Neural progenitor cell (in vitro differentiated cells): Measurements from ENCODE around the gene FSTL5. TPM values are rescaled to one million over a fixed set of nuclear protein-coding genes. Genes with fewer than 3 reads are reported as not detected.

Experiments
- DNase-seq: peaks from one replicate; pipeline ENCODE4 v3.0.0-alpha.2; 2016; ENCODE audit warnings: low spot score
- H2AFZ ChIP-seq: fragments of 200-600 bp; sonication (generic); replicated peaks from 2 replicates; pipeline ENCODE4 v1.6.1; 2016; ENCODE audit warnings: antibody characterized with exemption
- H3F3A ChIP-seq: fragments of 200-600 bp; sonication (generic); 2 replicates; pipeline ENCODE4 v1.6.1; 2016; ENCODE audit warnings: antibody characterized with exemption, low read depth
- H3K27ac ChIP-seq: fragments of 200-600 bp; sonication (generic); 2 replicates; pipeline ENCODE4 v1.5.1; 2016; ENCODE audit warnings: mild to moderate bottlenecking
- H3K27me3 ChIP-seq: fragments of 200-600 bp; sonication (generic); 2 replicates; pipeline ENCODE4 v1.6.1; 2016; ENCODE audit warnings: mild to moderate bottlenecking, moderate library complexity
- H3K36me3 ChIP-seq: fragments of 200-600 bp; sonication (generic); 2 replicates; pipeline ENCODE4 v1.5.1; 2016
- H3K4me1 ChIP-seq: fragments of 200-600 bp; sonication (generic); 2 replicates; pipeline ENCODE4 v1.6.1; 2016; ENCODE audit warnings: mixed run types
- H3K4me2 ChIP-seq: fragments of 200-600 bp; sonication (generic); 2 replicates; pipeline ENCODE4 v1.6.1; 2016
- H3K4me3 ChIP-seq: fragments of 200-600 bp; sonication (generic); 2 replicates; pipeline ENCODE4 v1.5.1; 2016
- H3K79me2 ChIP-seq: fragments of 200-600 bp; sonication (generic); 2 replicates; pipeline ENCODE4 v1.6.1; 2016; ENCODE audit warnings: low read depth
- H3K9ac ChIP-seq: fragments of 200-600 bp; sonication (generic); 2 replicates; pipeline ENCODE4 v1.6.1; 2016
- H3K9me3 ChIP-seq: fragments of 200-600 bp; sonication (generic); 2 replicates; pipeline ENCODE4 v1.5.1; 2016; ENCODE audit warnings: low read depth
- H4K20me1 ChIP-seq: fragments of 200-600 bp; sonication (generic); 2 replicates; pipeline ENCODE4 v1.6.1; 2016; ENCODE audit warnings: low read depth
- H3K27ac Mint-ChIP-seq: 3 replicates; pipeline ENCODE4 v1.8.0; 2021; ENCODE audit warnings: mixed read lengths
- H3K27me3 Mint-ChIP-seq: 2 replicates; pipeline ENCODE4 v1.8.0; 2022; ENCODE audit warnings: low read depth, mild to moderate bottlenecking, inconsistent platforms, moderate library complexity, mixed read lengths; ENCODE audit not compliant: insufficient read depth
- H3K36me3 Mint-ChIP-seq: 3 replicates; pipeline ENCODE4 v1.8.0; 2021; ENCODE audit warnings: mixed read lengths
- H3K4me1 Mint-ChIP-seq: 3 replicates; pipeline ENCODE4 v1.8.0; 2021; ENCODE audit warnings: mixed read lengths
- H3K4me3 Mint-ChIP-seq: 3 replicates; pipeline ENCODE4 v1.8.0; 2021; ENCODE audit warnings: mild to moderate bottlenecking, moderate library complexity, mixed read lengths
- H3K9me3 Mint-ChIP-seq: 3 replicates; pipeline ENCODE4 v1.8.0; 2020; ENCODE audit warnings: mixed read lengths
- CTCF ChIP-seq: fragments of 200-600 bp; sonication (generic); IDR thresholded peaks from 2 replicates; pipeline ENCODE4 v1.5.1; 2017; ENCODE audit warnings: antibody characterized with exemption, mild to moderate bottlenecking
- EZH2 ChIP-seq: fragments of 200-600 bp; sonication (generic); IDR thresholded peaks from 2 replicates; pipeline ENCODE4 v1.6.1; 2017; ENCODE audit warnings: antibody characterized with exemption, mild to moderate bottlenecking, moderate library complexity
- EZH2phosphoT487 ChIP-seq: fragments of 200-600 bp; sonication (generic); IDR thresholded peaks from 2 replicates; pipeline ENCODE4 v1.6.1; 2017; ENCODE audit warnings: antibody characterized with exemption
- total RNA-seq: library from RNA; depleted of rRNA; stranded (reverse); fragments of >200 nt; gene quantifications from 2 replicates; pipeline ENCODE4 v1.2.3, GENCODE V29; 2015; ENCODE audit warnings: low replicate concordance

FSTL5 gene
- total RNA-seq, 1 donor from 2014 or later = not detected

- H3K79me2 ChIP-seq = no peaks in the 10 kb centered on the region
- no peaks in the 10 kb centered on the region for H3K36me3 Mint-ChIP-seq
- H3K4me3 ChIP-seq = no peak overlapping the region
- no peaks in the 10 kb centered on the region for H3K9me3 Mint-ChIP-seq
- H3K9me3 ChIP-seq = no peaks in the 10 kb centered on the region
- no peak overlapping the region for H2AFZ ChIP-seq
- H3K4me1 ChIP-seq = no peaks in the 10 kb centered on the region
- H4K20me1 ChIP-seq = no peaks in the 10 kb centered on the region
- H3K4me3 Mint-ChIP-seq = no peak overlapping the region
- no peak overlapping the region for H3K27ac Mint-ChIP-seq
- no peaks in the 10 kb centered on the region for H3F3A ChIP-seq
- H3K36me3 ChIP-seq = no peaks in the 10 kb centered on the region
- no peak overlapping the region for H3K4me2 ChIP-seq
- no peaks in the 10 kb centered on the region for H3K27me3 Mint-ChIP-seq
- no peaks in the 10 kb centered on the region for H3K4me1 Mint-ChIP-seq
- no peaks in the 10 kb centered on the region for H3K27me3 ChIP-seq
- DNase-seq = no peak
- TF ChIP-seq EZH2 (no peak), EZH2phosphoT487 (no peak), CTCF (no peak)
- H3K27ac ChIP-seq = no peak overlapping the region
- no peak overlapping the region for H3K9ac ChIP-seq
Measured at GRCh38 chr4:161505141-161505540, 658.7 kb downstream of the FSTL5 start.

GRCh38 chr4:161498155-161498554 lies 665.6 kb downstream of the FSTL5 start:
- no peaks in the 10 kb centered on the region for H3K27me3 ChIP-seq
- H3K4me1 ChIP-seq = no peaks in the 10 kb centered on the region
- TF ChIP-seq CTCF = no peak
- no peak for TF ChIP-seq EZH2phosphoT487
- no peak for TF ChIP-seq EZH2
- no peaks in the 10 kb centered on the region for H3K36me3 ChIP-seq
- Mint-ChIP-seq H3K4me3 (no peak overlapping the region), H3K36me3 (no peaks in the 10 kb centered on the region), H3K9me3 (no peaks in the 10 kb centered on the region), H3K4me1 (no peaks in the 10 kb centered on the region), H3K27ac (no peak overlapping the region), H3K27me3 (no peaks in the 10 kb centered on the region)
- no peak overlapping the region for H3K4me2 ChIP-seq
- H3F3A ChIP-seq = no peaks in the 10 kb centered on the region
- H3K27ac ChIP-seq = no peak overlapping the region
- no peaks in the 10 kb centered on the region for H3K79me2 ChIP-seq
- no peaks in the 10 kb centered on the region for H4K20me1 ChIP-seq
- no peak for DNase-seq
- no peak overlapping the region for H3K4me3 ChIP-seq
- no peak overlapping the region for H3K9ac ChIP-seq
- no peak overlapping the region for H2AFZ ChIP-seq
- no peaks in the 10 kb centered on the region for H3K9me3 ChIP-seq

GRCh38 chr4:161486461-161486860 lies 677.3 kb downstream of the FSTL5 start:
- Mint-ChIP-seq H3K27ac (no peak overlapping the region), H3K27me3 (no peaks in the 10 kb centered on the region), H3K9me3 (no peaks in the 10 kb centered on the region), H3K4me3 (no peak overlapping the region), H3K4me1 (no peaks in the 10 kb centered on the region), H3K36me3 (no peaks in the 10 kb centered on the region)
- Histone ChIP-seq H3K4me1 (no peaks in the 10 kb centered on the region), H3F3A (no peaks in the 10 kb centered on the region), H3K27ac (no peak overlapping the region), H3K27me3 (no peaks in the 10 kb centered on the region), H3K4me2 (no peak overlapping the region), H3K36me3 (no peaks in the 10 kb centered on the region), H2AFZ (no peak overlapping the region), H3K79me2 (no peaks in the 10 kb centered on the region), H4K20me1 (no peaks in the 10 kb centered on the region), H3K9ac (no peak overlapping the region), H3K9me3 (no peaks in the 10 kb centered on the region), H3K4me3 (no peak overlapping the region)
- no peak for DNase-seq
- TF ChIP-seq CTCF (no peak), EZH2 (no peak), EZH2phosphoT487 (no peak)
